Type B pancreatic cell (in vitro differentiated cells): ENCODE results near the gene KIRREL3. TPM values are rescaled to one million over a fixed set of nuclear protein-coding genes. Genes with fewer than 3 reads are reported as not detected.

ENCODE experiments used
- DNase-seq: peaks from one replicate; pipeline ENCODE4 v3.0.0; 2021; ENCODE audit warnings: mixed read lengths; ENCODE audit not compliant: unreplicated experiment; ENCODE audit errors: extremely low spot score
- H3K27ac Mint-ChIP-seq: 2 replicates; pipeline ENCODE4 v1.8.0; 2021; ENCODE audit warnings: mild to moderate bottlenecking, mixed read lengths
- H3K27me3 Mint-ChIP-seq: 2 replicates; pipeline ENCODE4 v1.8.0; 2021; ENCODE audit warnings: mixed read lengths
- H3K36me3 Mint-ChIP-seq: 2 replicates; pipeline ENCODE4 v1.8.0; 2021; ENCODE audit warnings: mixed read lengths
- H3K4me1 Mint-ChIP-seq: one replicate; pipeline ENCODE4 v1.8.0; 2021; ENCODE audit warnings: mixed read lengths; ENCODE audit not compliant: unreplicated experiment
- H3K4me3 Mint-ChIP-seq: 2 replicates; pipeline ENCODE4 v1.8.0; 2021; ENCODE audit warnings: mild to moderate bottlenecking, mixed read lengths
- H3K9me3 Mint-ChIP-seq: 2 replicates; pipeline ENCODE4 v1.8.0; 2021; ENCODE audit warnings: mixed read lengths
- total RNA-seq: library from RNA; stranded (reverse); gene quantifications from 2 replicates; pipeline ENCODE4 v1.2.1, GENCODE V29; 2021; ENCODE audit warnings: low replicate concordance
- TF ChIP-seq, protein P1 (sequence below): fragments of 200-600 bp; sonication (generic); conservative IDR thresholded peaks from 2 replicates; pipeline ENCODE4 v1.5.0; 2021; ENCODE audit warnings: antibody characterized with exemption, mild to moderate bottlenecking

KIRREL3 gene
- total RNA-seq, 1 donor from 2014 or later, result 4.1 TPM

DNA sequence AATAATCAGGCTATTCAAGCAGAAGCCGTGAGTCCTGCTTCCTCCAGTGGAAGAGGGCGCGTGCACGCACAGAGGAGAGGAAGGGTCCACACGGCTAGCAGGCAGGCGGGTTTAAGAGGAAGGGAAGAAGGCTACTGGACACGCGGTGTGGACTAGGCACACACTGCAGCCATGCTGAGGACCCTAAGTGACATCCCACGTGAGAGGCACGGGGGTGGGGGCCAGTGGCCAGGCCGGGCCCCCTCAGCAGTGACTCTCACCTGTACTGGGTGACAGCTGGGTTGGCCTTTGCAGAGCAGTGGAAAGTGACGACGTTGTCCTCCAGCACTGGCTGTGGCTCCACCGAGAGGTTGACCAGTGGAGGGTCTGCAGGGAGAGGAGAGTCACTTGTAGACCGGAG lies 544.5 kb downstream of the KIRREL3 start:
- H3K9me3 Mint-ChIP-seq, result no peaks in the 10 kb centered on the region
- no peak overlapping the region for H3K4me3 Mint-ChIP-seq
- TF ChIP-seq, protein P1, sequence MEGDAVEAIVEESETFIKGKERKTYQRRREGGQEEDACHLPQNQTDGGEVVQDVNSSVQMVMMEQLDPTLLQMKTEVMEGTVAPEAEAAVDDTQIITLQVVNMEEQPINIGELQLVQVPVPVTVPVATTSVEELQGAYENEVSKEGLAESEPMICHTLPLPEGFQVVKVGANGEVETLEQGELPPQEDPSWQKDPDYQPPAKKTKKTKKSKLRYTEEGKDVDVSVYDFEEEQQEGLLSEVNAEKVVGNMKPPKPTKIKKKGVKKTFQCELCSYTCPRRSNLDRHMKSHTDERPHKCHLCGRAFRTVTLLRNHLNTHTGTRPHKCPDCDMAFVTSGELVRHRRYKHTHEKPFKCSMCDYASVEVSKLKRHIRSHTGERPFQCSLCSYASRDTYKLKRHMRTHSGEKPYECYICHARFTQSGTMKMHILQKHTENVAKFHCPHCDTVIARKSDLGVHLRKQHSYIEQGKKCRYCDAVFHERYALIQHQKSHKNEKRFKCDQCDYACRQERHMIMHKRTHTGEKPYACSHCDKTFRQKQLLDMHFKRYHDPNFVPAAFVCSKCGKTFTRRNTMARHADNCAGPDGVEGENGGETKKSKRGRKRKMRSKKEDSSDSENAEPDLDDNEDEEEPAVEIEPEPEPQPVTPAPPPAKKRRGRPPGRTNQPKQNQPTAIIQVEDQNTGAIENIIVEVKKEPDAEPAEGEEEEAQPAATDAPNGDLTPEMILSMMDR, result no peak
- no peak for DNase-seq
- peaks cover 19% of the 10 kb centered on the region for H3K4me1 Mint-ChIP-seq
- peaks cover 12% of the 10 kb centered on the region for H3K27me3 Mint-ChIP-seq
- H3K36me3 Mint-ChIP-seq, result no peaks in the 10 kb centered on the region
- no peak overlapping the region for H3K27ac Mint-ChIP-seq

DNA sequence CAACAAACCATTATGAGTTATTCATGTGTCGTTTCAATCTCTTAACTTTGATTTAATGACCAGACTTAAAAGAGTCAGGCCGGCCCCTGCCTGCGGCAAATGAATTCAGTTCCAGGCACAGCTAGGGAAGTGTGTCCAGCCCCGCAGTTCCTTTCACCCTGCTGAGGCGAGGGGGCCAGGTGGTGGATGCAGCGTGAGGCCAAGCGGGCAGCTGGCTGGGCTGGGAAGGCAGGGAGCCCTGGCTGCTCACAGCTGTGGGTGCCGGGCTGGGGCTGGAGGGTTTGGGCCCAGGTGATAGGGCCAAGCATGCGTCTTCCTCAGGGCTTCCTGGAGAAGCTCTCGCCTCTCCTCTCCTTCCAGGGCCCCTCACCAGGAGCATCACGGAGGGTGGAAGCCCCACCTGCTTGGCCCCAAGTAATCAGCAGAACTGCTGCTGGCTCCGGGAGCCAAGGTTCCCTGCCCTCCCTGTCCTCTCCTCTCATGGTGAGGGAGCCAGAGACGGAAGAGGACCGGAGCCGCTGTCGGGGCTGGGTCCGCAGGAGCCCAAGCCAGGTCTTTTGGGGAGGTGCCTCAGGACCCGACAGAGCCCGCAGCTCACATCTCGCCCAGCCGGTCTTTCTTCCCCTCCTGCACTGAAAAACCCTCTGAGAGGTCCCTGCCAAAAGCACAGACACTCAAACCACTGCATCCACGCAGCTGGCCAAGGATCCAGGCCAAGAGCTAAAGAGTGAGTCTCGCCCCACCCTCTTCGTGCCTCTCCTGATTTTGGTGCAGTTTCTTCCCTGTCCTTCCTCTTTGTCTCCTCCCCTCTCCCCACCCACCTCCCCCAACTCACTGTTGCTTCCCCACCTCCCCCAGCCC lies 548.1 kb downstream of the KIRREL3 start:
- TF ChIP-seq, protein P1, result no peak
- H3K36me3 Mint-ChIP-seq, result no peaks in the 10 kb centered on the region
- H3K27me3 Mint-ChIP-seq, result peaks cover 5% of the 10 kb centered on the region
- no peaks in the 10 kb centered on the region for H3K9me3 Mint-ChIP-seq
- DNase-seq, result no peak
- no peak overlapping the region for H3K27ac Mint-ChIP-seq
- H3K4me1 Mint-ChIP-seq, result peaks cover 12% of the 10 kb centered on the region
- H3K4me3 Mint-ChIP-seq, result no peak overlapping the region

DNA sequence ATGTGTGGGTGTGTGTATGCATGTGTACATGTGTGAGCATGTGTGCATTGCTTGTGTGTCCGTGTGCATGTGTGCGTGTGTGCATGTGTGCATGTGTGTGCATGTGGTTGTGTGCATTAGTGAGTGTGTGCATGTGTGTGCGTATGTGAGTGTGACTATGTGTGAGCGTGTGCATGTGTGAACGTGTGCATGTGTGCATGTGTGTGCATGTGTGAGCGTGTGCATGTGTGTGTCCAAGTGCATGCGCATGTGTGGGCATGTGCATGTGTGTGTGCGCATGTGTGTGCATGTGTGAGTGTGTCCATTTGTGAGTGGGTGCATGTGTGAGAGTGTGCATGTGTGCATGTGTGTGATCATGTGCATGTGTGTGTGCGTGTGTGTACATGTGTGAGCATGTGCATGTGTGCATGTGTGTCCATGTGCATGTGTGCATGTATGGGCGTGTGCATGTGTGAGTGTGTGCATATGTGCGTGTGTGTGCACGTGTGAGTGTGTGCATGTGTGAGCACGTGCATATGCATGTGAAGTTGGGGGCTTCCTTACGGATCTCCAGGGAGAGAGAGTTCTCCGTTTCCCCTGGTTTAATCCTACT lies 549.3 kb downstream of the KIRREL3 start:
- Mint-ChIP-seq H3K9me3 (no peaks in the 10 kb centered on the region), H3K27me3 (peaks cover 5% of the 10 kb centered on the region), H3K4me3 (no peak overlapping the region), H3K4me1 (peaks cover 12% of the 10 kb centered on the region), H3K36me3 (no peaks in the 10 kb centered on the region), H3K27ac (no peak overlapping the region)
- TF ChIP-seq, protein P1, result no peak
- DNase-seq, result no peak

DNA sequence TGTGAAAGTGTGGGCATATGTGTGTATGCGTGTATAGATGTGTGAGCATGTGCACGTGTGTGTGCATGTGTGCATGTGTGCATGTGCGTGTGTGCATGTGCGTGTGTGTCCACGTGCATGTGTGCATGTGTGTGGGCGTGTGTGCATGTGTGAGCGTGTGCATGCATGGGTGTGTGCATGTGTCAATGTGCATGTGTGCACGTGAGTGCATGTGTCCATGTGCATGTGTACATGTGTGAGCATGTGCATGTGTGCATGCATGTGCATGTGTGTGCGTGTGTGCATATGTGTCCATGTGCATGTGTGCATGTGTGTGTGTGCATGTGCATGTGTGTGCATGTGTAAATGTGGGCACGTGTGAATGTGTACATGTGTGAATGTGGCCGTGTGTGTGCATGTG lies 549.8 kb downstream of the KIRREL3 start:
- Mint-ChIP-seq H3K4me3 (no peak overlapping the region), H3K36me3 (no peaks in the 10 kb centered on the region), H3K27me3 (peaks cover 5% of the 10 kb centered on the region), H3K9me3 (no peaks in the 10 kb centered on the region), H3K4me1 (peaks cover 12% of the 10 kb centered on the region), H3K27ac (no peak overlapping the region)
- no peak for DNase-seq
- TF ChIP-seq, protein P1, result no peak

DNA sequence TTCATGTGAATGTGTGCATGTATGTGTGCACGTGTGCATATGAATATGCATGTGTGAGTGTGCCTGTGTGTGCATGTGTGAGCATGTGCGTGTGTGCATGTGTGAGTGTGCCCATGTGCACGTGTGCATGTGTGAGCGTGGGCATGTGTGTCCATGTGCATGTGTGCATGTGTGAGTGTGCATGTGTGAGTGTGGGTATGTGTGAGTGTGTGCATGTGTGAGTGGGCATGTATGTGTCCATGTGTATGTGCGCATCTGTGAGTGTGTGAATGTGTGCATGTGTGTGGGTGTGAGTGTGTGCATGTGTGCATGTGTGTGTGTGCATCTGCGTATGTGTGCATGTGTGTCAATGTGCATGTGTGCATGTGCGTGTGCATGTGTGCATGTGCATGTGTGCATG lies 550.4 kb downstream of the KIRREL3 start:
- TF ChIP-seq, protein P1, result no peak
- H3K36me3 Mint-ChIP-seq, result no peaks in the 10 kb centered on the region
- no peak for DNase-seq
- peaks cover 12% of the 10 kb centered on the region for H3K4me1 Mint-ChIP-seq
- H3K4me3 Mint-ChIP-seq, result no peak overlapping the region
- peaks cover 5% of the 10 kb centered on the region for H3K27me3 Mint-ChIP-seq
- H3K9me3 Mint-ChIP-seq, result no peaks in the 10 kb centered on the region
- no peak overlapping the region for H3K27ac Mint-ChIP-seq
